HG03060 (cell line): ENCODE results near the gene GPR179.
"Not testable (repeated sequence)": the region's sequence is repeated elsewhere in the genome, so short reads cannot be mapped to it uniquely, and the experiment has no call there.

Experiments
- ATAC-seq: cut with Tn5 transposase; IDR thresholded peaks from one replicate; pipeline ENCODE4 v1.9.1; 2021; ENCODE audit warnings: low read depth, moderate number of reproducible peaks; ENCODE audit not compliant: unreplicated experiment

The GPR179 gene

DNA sequence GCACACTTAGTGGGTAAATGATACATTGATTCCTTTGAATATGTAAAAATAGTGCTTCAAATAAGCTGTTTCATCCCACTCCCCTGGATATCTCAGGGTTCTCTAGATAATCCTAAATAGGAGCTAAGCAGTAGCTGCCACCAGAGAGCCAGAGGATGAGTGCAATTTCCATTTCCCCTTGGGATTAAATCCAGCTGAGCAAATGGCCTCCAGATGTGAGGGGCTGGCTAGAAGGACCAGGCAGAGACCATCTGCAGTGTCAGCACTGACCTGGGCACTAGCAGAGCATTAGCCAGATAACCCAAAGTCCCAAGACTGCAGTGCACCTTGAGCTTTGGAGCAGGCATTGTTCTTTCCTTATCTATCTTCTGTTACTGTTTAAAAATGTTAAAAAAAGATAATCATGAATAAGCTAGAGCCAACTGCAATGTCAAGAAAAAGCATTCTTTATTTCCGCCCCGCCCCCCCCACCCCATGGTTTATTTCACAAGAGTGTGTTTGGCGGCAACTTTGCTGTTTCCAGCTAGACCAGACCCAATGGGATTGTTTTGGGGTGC is 19.5 kb downstream of the GPR179 start:
- ATAC-seq, result no peak

DNA sequence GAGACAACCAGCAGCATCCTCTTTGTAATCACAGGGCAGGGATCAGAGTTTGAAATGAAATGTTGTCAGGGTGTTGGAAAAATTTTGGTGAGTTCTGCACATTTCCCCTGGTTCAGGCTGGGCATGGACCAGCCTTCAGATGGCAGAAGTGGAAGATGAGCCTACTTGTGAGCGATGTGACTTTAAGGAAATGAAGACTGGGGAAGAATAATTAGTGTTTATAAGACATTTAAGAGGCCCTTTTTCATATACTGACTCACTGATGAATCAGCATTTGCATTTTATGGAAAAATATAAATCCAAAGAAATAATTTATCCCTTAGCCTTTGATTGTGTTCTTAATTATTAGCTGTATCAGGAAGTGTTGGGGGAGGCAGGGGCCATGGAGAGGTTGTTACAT is 20.9 kb downstream of the GPR179 start:
- ATAC-seq, result no peak

DNA sequence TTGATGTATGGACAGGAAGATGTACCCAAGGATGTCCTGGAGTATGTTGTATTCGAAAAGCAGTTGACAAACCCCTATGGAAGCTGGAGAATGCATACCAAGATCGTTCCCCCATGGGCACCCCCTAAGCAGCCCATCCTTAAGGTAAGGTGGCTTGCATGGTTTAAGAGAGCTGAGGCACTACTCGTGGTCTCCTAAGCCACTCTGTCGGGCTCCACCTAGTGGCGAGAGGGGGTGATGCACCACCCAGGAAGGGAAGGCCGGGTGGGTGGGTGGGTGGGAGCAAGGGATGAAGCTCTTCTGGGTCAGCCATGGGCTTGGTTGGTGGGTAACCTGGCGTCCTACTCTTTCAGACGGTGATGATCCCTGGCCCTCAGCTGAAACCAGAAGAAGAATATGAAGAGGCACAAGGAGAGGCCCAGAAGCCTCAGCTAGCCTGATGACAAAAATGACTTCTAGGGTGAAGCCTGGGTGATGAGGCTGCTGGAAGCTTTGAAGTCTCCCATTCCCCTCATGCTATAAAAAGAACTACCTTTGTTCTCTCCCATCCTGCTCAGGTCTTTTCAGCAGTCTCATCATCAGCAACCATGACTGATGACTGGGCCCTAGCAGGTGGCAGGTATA is 21.5 kb downstream of the GPR179 start:
- ATAC-seq, result no peak

DNA sequence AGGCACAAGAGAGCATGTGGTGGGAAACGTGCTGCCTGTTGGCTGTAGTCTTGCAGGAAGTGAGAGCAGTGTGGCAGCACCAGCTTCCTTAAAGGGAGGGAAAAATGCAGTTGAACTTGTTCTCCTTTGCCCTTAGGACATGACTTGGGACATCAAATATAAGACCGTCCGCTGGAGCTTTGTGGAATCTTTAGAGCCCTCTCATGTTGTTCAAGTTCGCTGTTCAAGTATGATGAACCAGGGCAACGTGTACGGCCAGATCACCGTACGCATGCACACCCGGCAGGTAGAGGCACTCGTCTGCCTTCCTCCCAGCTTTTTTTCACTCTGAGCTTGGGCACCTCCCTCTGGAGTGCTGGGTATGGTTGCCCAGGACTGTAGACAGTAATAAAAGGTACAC is 23.3 kb downstream of the GPR179 start:
- no peak for ATAC-seq

DNA sequence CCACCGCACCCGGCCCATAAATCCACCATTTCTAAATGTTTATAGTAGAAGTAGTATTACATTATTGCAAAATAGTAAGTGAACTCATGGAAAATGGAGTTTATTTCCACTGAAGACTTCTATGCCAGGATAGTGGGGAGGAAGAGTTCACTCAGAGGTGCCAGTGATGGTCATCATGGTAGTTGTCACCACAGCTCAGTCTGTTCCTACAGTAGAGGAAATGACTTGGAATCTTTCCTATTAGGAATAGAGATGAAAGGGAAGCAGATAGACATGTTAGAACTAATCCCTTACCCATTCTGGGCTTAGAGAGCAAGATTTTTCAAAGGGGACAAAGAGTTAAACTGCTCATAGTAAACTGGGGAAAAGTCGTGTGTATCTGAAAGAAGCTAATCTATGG is 26.7 kb downstream of the GPR179 start:
- no peak for ATAC-seq

DNA sequence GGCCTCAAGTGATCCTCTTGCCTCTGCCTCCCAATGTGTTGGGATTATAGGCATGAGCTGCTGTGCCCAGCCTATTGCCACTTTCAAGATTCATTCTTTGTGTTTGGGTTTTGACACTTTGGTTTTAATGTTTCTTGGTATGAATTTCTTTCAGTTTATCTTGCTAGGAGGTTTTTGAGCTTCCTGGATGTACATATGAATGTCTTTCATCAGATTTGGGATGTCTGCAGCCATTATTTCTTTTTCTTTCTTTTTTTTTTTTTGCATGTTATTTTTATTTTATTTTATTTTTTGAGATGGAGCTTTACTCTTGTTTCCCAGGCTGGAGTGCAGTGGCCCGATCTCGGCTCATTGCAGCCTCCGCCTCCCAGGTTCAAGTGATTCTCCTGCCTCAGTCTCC is 28.3 kb downstream of the GPR179 start:
- ATAC-seq, result no peak

DNA sequence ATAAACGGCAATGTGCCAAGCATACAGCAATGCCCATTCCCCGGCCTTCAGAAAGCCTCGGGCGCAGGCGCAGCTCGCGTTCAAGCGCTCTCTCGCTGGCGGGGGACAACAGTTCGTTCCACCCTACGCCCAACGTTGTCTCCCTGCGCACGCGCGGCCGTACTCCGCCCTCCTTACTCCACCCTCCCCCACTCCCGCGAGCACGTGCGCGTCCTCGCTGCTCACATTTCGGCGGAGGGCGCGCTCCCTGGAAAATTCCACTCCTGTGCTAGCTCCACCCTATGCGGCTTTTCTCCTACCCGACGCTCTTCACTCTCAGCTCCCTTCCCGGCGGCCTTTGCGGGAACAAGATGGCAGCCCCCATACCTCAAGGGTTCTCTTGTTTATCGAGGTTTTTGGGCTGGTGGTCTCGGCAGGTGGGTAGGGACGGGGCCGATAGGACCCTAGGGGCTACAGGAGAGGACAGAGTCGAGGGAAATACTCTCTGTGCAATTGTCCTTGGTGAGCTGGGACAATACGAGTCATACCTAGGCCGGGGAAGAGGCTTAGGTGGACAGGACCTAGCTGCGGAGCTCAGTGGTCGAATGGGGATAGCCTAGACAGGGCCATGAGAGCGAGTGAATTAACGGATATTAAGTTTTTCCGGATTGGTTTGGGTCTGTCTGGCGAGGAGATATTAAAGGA is 46.8 kb downstream of the GPR179 start, which contains the start of gene MRPL45:
Gene MRPL45, plus strand, starts transcription at position 335 of the 684 bp plus-strand sequence. Its CDS starts 16 bp downstream, at position 351.
- ATAC-seq, result peak; percentile 89

DNA sequence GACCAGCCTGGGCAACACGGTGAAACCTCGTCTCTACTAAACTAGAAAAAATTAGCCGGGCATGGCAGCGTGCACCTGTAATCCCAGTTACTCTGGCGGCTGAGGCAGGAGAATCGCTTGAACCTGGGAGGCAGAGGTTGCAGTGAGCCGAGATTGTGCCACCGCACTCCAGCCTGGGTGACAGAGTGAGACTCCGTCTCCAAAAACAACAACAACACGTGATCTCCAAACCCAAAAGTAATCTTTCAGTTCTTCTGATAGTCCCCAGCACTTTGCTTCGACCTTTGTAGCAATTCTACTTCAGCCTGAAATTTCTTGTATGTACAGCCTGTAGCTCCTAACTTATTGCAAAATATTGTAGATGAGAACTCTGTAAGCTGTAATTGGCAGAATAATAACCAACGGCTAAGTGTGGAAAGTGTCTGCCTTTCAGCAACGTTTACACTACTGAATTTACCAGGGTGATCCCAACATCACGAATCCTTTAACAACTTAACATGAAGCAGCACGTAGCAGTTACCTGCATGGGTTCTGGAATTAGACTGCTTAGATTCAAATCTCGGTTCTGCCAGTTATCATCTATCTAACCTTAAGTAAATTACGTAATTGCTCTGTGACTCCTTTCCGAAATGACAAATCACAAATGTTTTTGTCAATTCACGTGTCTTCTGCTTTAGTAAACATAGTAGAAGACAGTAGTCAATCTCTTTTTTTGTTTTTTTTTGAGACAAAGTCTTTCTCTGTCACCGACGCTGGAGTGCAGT is 48.0 kb downstream of the GPR179 start:
- ATAC-seq, result not testable (repeated sequence)

DNA sequence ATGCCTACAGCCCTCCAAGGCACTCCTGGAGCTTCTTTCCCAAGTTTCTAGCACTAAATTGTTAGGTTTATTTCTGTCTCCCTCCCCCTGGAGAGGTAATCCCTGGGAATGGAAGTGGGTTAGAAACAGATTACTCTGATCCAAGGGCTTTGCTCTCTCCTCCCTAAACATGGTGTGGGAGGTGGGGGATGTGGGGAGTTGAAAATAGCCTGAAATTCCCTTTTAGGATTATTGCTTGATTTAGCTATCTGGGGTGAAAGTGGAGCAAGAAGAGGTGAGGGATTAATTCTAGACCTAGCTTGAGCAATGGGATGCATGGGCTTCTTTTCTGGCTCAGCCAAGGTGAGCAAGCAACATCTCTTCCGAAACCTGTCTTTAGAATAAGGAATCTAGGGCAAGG is 54.0 kb downstream of the GPR179 start:
- not testable (repeated sequence) for ATAC-seq

DNA sequence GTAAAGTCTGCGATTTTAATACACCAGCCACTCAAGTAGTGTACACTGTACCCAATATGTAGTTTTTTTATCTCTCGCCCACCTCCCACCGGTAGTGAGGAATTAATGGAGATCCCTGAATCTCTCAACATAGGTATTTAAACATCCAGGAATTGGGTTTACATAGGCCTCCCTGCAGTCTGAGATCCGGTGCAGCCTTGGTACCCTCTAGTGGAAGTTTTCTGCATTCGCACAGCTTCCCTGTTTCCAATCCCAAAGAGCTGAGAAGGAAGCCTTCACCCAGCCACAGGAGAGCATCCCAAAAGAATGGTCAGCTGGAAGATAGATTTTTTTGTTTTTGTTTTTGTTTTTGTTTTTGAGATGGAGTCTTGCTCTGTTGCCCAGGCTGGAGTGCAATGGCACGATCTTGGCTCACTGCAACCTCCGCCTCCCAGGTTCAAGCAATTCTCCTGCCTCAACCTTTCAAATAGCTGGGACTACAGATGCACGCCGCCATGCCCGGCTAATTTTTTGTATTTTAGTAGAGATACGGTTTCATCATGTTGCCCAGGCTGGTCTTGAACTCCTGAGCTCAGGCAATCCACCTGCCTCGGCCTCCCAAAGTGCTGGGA is 55.4 kb downstream of the GPR179 start:
- not testable (repeated sequence) for ATAC-seq

DNA sequence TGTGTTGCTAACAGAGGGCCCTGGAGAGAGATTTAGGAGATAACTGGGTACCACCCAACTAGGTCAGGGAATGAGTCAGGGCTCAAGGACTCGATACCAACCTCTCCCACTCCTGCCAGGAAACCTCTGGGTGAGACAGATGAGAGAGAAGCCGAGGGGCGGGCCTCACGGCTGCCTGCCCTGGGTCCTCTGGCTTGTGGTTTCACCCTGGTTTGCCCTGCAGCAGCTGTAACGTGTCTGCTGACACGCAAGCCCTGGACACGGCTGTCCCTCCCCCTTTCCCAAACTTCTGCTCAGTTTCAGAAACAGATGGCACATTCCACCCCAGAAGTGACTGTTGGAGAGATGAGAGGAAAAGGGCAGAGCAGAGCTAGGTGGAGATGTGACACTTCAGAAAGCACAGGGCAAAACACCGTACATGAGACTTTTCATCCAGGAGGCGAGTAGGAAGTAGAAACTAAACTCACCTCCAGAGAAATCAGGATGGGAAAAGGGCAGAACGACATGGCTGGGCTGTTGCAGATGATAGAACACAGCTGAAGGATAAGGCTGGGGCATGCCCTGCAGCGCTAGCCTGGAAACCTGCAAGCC is 57.2 kb downstream of the GPR179 start:
- ATAC-seq, result not testable (repeated sequence)

DNA sequence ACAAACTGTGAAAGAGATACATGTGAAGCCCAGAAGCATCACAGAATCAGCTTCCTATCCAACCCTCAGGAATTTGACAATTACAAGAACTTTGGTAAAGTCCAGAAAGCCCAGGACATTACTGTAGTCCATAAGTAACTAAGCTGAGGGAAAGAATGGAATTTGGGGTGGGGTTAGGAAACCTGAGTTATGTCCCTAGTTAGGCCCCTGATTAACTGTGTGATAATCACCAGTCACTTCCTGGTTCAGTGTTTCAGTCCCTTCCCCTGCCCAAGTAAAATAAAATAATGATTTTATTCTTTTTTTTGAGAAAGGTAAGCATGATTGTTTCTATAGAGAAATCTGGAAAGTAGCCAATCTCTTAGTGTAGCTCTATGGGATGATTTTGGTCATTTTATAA is 57.8 kb downstream of the GPR179 start:
- not testable (repeated sequence) for ATAC-seq
